B cell (primary cell): Measurements from ENCODE around the gene GCC2.
"Not testable (repeated sequence)": the region's sequence is repeated elsewhere in the genome, so short reads cannot be mapped to it uniquely, and the experiment has no call there.

Source experiments
- EZH2 ChIP-seq: IDR thresholded peaks from 2 replicates; pipeline ENCODE4 v1.6.1; 2012; ENCODE audit warnings: borderline replicate concordance, low read depth, mild to moderate bottlenecking, moderate library complexity, low read length; ENCODE audit not compliant: insufficient read depth, poor library complexity, severe bottlenecking
- TF ChIP-seq, protein P1 (sequence below): fragments of 200-600 bp; IDR thresholded peaks from one replicate; pipeline ENCODE4 v1.8.0; 2022; ENCODE audit warnings: antibody characterized with exemption, mild to moderate bottlenecking

DNA sequence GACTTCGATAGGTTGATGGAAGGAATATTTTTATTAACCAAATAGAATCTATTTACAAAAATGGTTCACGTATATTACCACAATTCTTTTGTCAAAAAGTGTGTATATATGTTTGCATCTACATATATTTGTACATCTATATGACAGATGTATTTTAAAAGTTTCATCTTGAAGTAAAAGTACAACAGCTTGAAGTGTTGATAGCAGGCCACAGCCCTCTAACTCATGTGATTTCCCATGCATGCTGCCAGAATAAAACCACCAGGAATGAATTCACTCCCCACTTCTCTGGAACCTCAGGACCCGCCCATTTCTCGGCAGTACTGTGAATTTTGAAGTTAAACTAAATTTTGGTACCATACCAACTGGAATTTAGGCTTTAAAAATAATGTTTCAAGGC, 58.6 kb downstream of the GCC2 start:
- TF ChIP-seq, protein P1, sequence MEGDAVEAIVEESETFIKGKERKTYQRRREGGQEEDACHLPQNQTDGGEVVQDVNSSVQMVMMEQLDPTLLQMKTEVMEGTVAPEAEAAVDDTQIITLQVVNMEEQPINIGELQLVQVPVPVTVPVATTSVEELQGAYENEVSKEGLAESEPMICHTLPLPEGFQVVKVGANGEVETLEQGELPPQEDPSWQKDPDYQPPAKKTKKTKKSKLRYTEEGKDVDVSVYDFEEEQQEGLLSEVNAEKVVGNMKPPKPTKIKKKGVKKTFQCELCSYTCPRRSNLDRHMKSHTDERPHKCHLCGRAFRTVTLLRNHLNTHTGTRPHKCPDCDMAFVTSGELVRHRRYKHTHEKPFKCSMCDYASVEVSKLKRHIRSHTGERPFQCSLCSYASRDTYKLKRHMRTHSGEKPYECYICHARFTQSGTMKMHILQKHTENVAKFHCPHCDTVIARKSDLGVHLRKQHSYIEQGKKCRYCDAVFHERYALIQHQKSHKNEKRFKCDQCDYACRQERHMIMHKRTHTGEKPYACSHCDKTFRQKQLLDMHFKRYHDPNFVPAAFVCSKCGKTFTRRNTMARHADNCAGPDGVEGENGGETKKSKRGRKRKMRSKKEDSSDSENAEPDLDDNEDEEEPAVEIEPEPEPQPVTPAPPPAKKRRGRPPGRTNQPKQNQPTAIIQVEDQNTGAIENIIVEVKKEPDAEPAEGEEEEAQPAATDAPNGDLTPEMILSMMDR = not testable (repeated sequence)
- not testable (repeated sequence) for TF ChIP-seq EZH2
